ENCODE measurements around the gene ANKS1B.

DNA sequence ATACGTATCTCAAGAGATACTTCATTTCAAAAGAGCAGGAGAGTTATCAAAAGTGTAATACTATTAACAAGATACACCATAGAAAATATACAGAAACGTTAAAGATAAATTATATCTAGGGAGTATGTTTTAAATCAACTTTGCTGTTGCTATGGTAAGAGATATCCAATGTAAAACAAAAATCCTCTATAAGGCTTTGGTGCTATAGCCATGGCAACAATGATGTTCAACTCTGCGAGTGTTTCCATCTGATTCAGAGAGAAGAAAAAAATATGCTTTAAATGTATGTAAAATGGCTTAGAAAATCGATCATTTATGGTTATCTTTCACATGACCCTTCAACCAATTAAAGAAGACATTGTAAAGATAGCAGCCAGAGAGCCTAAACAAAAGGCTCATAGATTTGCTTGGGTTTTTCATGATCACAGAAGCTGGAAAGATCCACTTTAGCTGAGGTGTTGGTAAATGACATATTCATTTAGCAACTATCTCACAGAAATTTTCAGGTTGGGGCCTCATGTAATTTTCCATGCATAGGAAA is 724.2 kb downstream of the ANKS1B start:
- TF ChIP-seq FOXA2 (IDR thresholded peaks at IDR 0.05) (no peak), GABPA (IDR thresholded peaks at IDR 0.05 in 1 of 2, conservative IDR thresholded peaks at IDR 0.05 in 1 of 2) (no peak)
- TF ChIP-seq, protein P1, sequence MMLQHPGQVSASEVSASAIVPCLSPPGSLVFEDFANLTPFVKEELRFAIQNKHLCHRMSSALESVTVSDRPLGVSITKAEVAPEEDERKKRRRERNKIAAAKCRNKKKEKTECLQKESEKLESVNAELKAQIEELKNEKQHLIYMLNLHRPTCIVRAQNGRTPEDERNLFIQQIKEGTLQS (IDR thresholded peaks at IDR 0.05) = no peak
- TF ChIP-seq, protein P2, sequence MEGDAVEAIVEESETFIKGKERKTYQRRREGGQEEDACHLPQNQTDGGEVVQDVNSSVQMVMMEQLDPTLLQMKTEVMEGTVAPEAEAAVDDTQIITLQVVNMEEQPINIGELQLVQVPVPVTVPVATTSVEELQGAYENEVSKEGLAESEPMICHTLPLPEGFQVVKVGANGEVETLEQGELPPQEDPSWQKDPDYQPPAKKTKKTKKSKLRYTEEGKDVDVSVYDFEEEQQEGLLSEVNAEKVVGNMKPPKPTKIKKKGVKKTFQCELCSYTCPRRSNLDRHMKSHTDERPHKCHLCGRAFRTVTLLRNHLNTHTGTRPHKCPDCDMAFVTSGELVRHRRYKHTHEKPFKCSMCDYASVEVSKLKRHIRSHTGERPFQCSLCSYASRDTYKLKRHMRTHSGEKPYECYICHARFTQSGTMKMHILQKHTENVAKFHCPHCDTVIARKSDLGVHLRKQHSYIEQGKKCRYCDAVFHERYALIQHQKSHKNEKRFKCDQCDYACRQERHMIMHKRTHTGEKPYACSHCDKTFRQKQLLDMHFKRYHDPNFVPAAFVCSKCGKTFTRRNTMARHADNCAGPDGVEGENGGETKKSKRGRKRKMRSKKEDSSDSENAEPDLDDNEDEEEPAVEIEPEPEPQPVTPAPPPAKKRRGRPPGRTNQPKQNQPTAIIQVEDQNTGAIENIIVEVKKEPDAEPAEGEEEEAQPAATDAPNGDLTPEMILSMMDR (IDR thresholded peaks at IDR 0.05; ENCODE audit: low read depth, low read length, missing input control) = no peak
